ENCODE results near the gene LUZP1.

DNA sequence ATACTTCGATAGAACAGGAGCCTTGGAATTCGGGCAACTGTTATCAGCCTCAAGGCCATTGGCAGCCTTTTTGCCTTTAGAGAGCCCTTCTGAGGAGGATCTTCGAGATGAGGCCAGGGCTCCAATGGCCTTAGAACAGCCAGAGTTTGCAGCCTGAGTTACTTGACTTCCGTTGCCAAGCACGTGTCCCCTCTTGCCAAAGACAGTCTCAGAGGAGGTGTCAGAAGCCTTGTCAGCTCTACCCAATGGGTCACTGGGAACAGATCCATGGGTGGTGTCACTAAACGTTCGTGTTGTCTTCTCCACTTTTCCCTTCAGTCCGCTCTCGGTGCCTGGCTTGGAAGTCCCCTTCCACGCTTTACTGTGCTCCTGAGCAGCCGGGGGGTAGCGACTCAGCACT is 76.2 kb downstream of the LUZP1 start:
- TF ChIP-seq, protein P1, sequence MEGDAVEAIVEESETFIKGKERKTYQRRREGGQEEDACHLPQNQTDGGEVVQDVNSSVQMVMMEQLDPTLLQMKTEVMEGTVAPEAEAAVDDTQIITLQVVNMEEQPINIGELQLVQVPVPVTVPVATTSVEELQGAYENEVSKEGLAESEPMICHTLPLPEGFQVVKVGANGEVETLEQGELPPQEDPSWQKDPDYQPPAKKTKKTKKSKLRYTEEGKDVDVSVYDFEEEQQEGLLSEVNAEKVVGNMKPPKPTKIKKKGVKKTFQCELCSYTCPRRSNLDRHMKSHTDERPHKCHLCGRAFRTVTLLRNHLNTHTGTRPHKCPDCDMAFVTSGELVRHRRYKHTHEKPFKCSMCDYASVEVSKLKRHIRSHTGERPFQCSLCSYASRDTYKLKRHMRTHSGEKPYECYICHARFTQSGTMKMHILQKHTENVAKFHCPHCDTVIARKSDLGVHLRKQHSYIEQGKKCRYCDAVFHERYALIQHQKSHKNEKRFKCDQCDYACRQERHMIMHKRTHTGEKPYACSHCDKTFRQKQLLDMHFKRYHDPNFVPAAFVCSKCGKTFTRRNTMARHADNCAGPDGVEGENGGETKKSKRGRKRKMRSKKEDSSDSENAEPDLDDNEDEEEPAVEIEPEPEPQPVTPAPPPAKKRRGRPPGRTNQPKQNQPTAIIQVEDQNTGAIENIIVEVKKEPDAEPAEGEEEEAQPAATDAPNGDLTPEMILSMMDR (IDR thresholded peaks at IDR 0.05; ENCODE audit: poor library complexity), result no peak
- TF ChIP-seq EZH2phosphoT487 (IDR thresholded peaks at IDR 0.05; ENCODE audit: low read depth, severe bottlenecking, unreplicated experiment) (no peak), EZH2 (IDR thresholded peaks at IDR 0.05; ENCODE audit: borderline replicate concordance) (no peak)
